PC-9 (cell line): ENCODE measurements around the gene KRTAP3-3. TPM values are rescaled to one million over a fixed set of nuclear protein-coding genes. Genes with fewer than 3 reads are reported as not detected.

Source experiments
- BruUV-seq: library from RNA; stranded (reverse); fragments of 400-500 nt; replicated peaks from 2 replicates; lab custom pipeline; 2021; lab: Mats Ljungman, UMichigan
- CTCF ChIA-PET: fragments of 300-600 bp; sonication (Branson Sonifier 250); formaldehyde crosslinking; loops from one replicate; lab custom pipeline; 2022; ENCODE audit warnings: antibody characterized with exemption; lab: Charles Lee
- POLR2A ChIA-PET: fragments of 300-600 bp; sonication (Branson Sonifier 250); formaldehyde crosslinking; loops from one replicate; lab custom pipeline; 2022; ENCODE audit warnings: antibody characterized with exemption; ENCODE audit not compliant: unreplicated experiment; lab: Charles Lee
- DNase-seq, 2 experiments: peaks; one replicate each; pipeline versions ENCODE4 v3.0.0 to v3.0.0-alpha.2; 2015 to 2022; ENCODE audit warnings: mixed read lengths in 1 of 2
- H2AFZ ChIP-seq: fragments of 200-600 bp; sonication (generic); 2 replicates; pipeline ENCODE4 v1.8.1; 2017; ENCODE audit warnings: antibody characterized with exemption
- H3F3A ChIP-seq: fragments of 200-600 bp; sonication (generic); 2 replicates; pipeline ENCODE4 v1.8.1; 2017; ENCODE audit warnings: antibody characterized with exemption, mild to moderate bottlenecking, low read depth; ENCODE audit not compliant: insufficient read depth
- H3K27ac ChIP-seq: fragments of 200-600 bp; sonication (generic); 2 replicates; pipeline ENCODE4 v1.6.1; 2016; ENCODE audit warnings: mixed run types
- H3K27me3 ChIP-seq: fragments of 200-600 bp; sonication (generic); 2 replicates; pipeline ENCODE4 v1.6.1; 2016; ENCODE audit warnings: low read depth, mixed run types; ENCODE audit not compliant: insufficient read depth
- H3K36me3 ChIP-seq: fragments of 200-600 bp; sonication (generic); 2 replicates; pipeline ENCODE4 v1.6.1; 2016; ENCODE audit warnings: low read depth, mixed run types
- H3K4me1 ChIP-seq: fragments of 200-600 bp; sonication (generic); replicated peaks from 2 replicates; pipeline ENCODE4 v1.6.1; 2016; ENCODE audit warnings: mixed run types; ENCODE audit not compliant: insufficient read depth
- H3K4me2 ChIP-seq: fragments of 200-600 bp; sonication (generic); 2 replicates; pipeline ENCODE4 v1.6.1; 2017; ENCODE audit warnings: mixed run types
- H3K4me3 ChIP-seq: fragments of 200-600 bp; sonication (generic); 2 replicates; pipeline ENCODE4 v1.6.1; 2016; ENCODE audit warnings: mixed run types
- H3K79me2 ChIP-seq: fragments of 200-600 bp; sonication (generic); 2 replicates; pipeline ENCODE4 v1.6.1; 2017; ENCODE audit warnings: low read depth, mixed run types
- H3K9me2 ChIP-seq: fragments of 200-600 bp; sonication (generic); 2 replicates; pipeline ENCODE4 v1.8.1; 2017; ENCODE audit warnings: mild to moderate bottlenecking; ENCODE audit not compliant: insufficient read depth
- H3K9me3 ChIP-seq: fragments of 200-600 bp; sonication (generic); 2 replicates; pipeline ENCODE4 v1.8.1; 2016; ENCODE audit warnings: low read depth; ENCODE audit not compliant: insufficient read depth
- H4K20me1 ChIP-seq: fragments of 200-600 bp; sonication (generic); 2 replicates; pipeline ENCODE4 v1.8.1; 2017; ENCODE audit not compliant: insufficient read depth
- EZH2 ChIP-seq: fragments of 200-600 bp; sonication (generic); IDR thresholded peaks from 2 replicates; pipeline ENCODE4 v1.8.0; 2017; ENCODE audit warnings: antibody characterized with exemption, low read depth
- intact Hi-C: fragments of 100-400 bp; cut with micrococcal nuclease; formaldehyde crosslinking; loops from one replicate; pipeline ENCODE4 v1.10.0; 2022; ENCODE audit not compliant: unreplicated experiment
- total RNA-seq: library from RNA; stranded (reverse); gene quantifications from 2 replicates; pipeline ENCODE4 v1.2.3, GENCODE V29; 2021
- TF ChIP-seq, protein P1 (sequence below): fragments of 200-600 bp; sonication (generic); conservative IDR thresholded peaks from 2 replicates; pipeline ENCODE4 v1.6.1; 2017; ENCODE audit warnings: mixed run types, antibody characterized with exemption, mild to moderate bottlenecking, moderate library complexity

The KRTAP3-3 gene
- total RNA-seq, 1 experiment from 2014 or later, result not detected

DNA sequence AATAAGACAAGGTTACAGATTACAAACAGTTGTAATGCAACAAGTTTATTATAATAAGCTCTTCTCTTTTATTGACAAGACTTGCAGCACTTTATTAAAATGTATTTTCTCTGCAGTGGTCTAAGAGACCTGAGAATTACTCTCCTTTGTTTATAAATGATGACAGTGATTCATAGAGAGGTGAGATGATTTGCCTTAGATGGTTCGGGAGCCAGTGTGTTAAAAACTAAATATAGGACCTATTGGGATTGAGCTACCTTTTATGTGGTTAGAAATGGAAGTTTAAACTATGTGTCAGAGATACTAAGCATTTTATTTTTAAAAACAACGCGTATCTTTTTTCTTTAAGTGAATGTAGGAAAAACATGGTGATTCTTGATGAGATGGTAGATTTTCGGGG lies 2.9 kb upstream of the KRTAP3-3 start:
- CTCF ChIA-PET, result no interaction called here
- Histone ChIP-seq H3K9me3 (0 out of 2 replicates have a peak, but pooled peaks cover 4% of the 10 kb centered on the region), H3K27me3 (no peaks in the 10 kb centered on the region), H4K20me1 (no peaks in the 10 kb centered on the region), H3K36me3 (no peaks in the 10 kb centered on the region), H3K27ac (no peak overlapping the region), H3K4me1 (no peaks in the 10 kb centered on the region), H3F3A (no peaks in the 10 kb centered on the region), H3K79me2 (no peaks in the 10 kb centered on the region), H3K9me2 (no peaks in the 10 kb centered on the region), H3K4me3 (no peak overlapping the region), H2AFZ (no peak overlapping the region), H3K4me2 (no peak overlapping the region)
- intact Hi-C loops, result no loop called here
- no TSS peak for BruUV-seq
- TF ChIP-seq, protein P1, sequence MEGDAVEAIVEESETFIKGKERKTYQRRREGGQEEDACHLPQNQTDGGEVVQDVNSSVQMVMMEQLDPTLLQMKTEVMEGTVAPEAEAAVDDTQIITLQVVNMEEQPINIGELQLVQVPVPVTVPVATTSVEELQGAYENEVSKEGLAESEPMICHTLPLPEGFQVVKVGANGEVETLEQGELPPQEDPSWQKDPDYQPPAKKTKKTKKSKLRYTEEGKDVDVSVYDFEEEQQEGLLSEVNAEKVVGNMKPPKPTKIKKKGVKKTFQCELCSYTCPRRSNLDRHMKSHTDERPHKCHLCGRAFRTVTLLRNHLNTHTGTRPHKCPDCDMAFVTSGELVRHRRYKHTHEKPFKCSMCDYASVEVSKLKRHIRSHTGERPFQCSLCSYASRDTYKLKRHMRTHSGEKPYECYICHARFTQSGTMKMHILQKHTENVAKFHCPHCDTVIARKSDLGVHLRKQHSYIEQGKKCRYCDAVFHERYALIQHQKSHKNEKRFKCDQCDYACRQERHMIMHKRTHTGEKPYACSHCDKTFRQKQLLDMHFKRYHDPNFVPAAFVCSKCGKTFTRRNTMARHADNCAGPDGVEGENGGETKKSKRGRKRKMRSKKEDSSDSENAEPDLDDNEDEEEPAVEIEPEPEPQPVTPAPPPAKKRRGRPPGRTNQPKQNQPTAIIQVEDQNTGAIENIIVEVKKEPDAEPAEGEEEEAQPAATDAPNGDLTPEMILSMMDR, result no peak
- no peak for TF ChIP-seq EZH2
- DNase-seq, result no peak
- POLR2A ChIA-PET, result interaction anchor here (0.7 kb wide), 1 partner anchor 107 kb away, joined by 5 read pairs; no protein-coding TSS in a partner anchor

DNA sequence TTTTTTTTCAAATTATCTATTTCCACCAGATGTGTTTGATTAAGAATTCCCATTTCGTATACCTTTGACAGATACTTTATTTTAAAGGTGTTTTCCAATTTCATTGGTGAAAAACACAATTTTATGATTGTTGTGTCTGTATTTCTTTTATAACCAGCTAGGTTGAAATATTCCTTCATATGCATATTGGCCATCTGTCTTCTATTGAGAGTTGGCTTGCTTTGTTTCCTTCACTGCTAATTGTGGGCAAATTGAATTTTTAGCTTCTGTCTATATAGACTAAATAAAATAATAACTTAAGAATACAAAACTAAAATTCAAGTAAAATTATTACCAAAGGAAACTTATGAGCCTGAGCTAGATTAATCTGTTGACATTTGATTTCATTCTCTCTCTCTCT lies 1.2 kb upstream of the KRTAP3-3 start:
- no peak overlapping the region for H2AFZ ChIP-seq
- H3K4me2 ChIP-seq, result no peak overlapping the region
- H3F3A ChIP-seq, result no peaks in the 10 kb centered on the region
- ChIA-PET CTCF (no interaction called here), POLR2A (interaction anchor here (0.6 kb wide), 1 partner anchor 513 kb away, joined by 4 read pairs; no protein-coding TSS in a partner anchor)
- no peaks in the 10 kb centered on the region for H3K4me1 ChIP-seq
- DNase-seq, result no peak
- 0 out of 2 replicates have a peak, but pooled peaks cover 2% of the 10 kb centered on the region for H3K9me2 ChIP-seq
- no peaks in the 10 kb centered on the region for H3K79me2 ChIP-seq
- no peaks in the 10 kb centered on the region for H3K36me3 ChIP-seq
- H3K4me3 ChIP-seq, result no peak overlapping the region
- BruUV-seq, result no TSS peak
- no peaks in the 10 kb centered on the region for H4K20me1 ChIP-seq
- intact Hi-C loops, result no loop called here
- H3K27ac ChIP-seq, result no peak overlapping the region
- H3K9me3 ChIP-seq, result no peaks in the 10 kb centered on the region; the same call in 1 of the 2 replicates
- TF ChIP-seq EZH2, result no peak
- TF ChIP-seq, protein P1, result no peak
- no peaks in the 10 kb centered on the region for H3K27me3 ChIP-seq

DNA sequence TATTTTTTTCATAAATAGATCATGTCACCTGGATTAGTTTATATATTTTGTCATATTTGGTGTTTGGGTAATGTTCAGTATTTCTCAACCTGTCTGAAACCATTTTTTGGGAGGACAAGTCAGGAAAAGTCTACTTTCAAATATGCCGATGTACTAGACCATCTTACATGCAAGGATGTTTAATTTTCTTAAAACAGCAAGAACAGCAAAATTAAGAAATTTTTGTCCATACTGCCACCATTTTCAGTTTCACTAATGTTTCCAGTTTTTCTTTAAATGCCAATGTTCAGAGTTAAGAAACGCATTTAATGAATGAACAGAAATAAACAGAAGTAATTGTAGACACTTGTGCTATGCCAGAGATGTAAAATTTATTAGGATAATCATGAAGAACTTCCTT lies 880 bp downstream of the KRTAP3-3 start:
- Histone ChIP-seq H3K9me2 (0 out of 2 replicates have a peak, but pooled peaks cover 3% of the 10 kb centered on the region), H3K27me3 (no peaks in the 10 kb centered on the region), H3F3A (no peaks in the 10 kb centered on the region), H3K79me2 (no peaks in the 10 kb centered on the region), H3K36me3 (no peaks in the 10 kb centered on the region), H4K20me1 (no peaks in the 10 kb centered on the region), H3K4me3 (no peak overlapping the region), H2AFZ (no peak overlapping the region), H3K4me2 (no peak overlapping the region), H3K27ac (no peak overlapping the region), H3K4me1 (no peaks in the 10 kb centered on the region), H3K9me3 (no peaks in the 10 kb centered on the region; the same call in 1 of the 2 replicates)
- no peak for DNase-seq
- ChIA-PET CTCF (no interaction called here), POLR2A (no interaction called here)
- intact Hi-C loops, result no loop called here
- BruUV-seq, result no TSS peak
- TF ChIP-seq, protein P1, result no peak
- TF ChIP-seq EZH2, result no peak
